ENCODE measurements around the gene PNRC1. TPM values are rescaled to one million over a fixed set of nuclear protein-coding genes. Genes with fewer than 3 reads are reported as not detected.

The PNRC1 gene
- total and polyA plus RNA-seq, 2 experiments from 2014 or later = 35.0 to 38.6 TPM

GRCh38 chr6:89063881-89064280, 16.7 kb upstream of the PNRC1 start:
- DNase-seq (ENCODE audit: low spot score) (no peak), ATAC-seq (no peak)
- Mint-ChIP-seq H3K4me3 (no peak overlapping the region), H3K27ac (no peak overlapping the region), H3K36me3 (ENCODE audit: low read depth) (no peaks in the 10 kb centered on the region), H3K27me3 (ENCODE audit: insufficient read depth, low read depth, poor library complexity) (peaks cover 3% of the 10 kb centered on the region), H3K4me1 (peaks cover under 1% of the 10 kb centered on the region; the same call in 2 of the 3 replicates), H3K9me3 (peaks cover 4% of the 10 kb centered on the region)
- H3K79me2 ChIP-seq (replicated peaks; ENCODE audit: insufficient read depth) = no peaks in the 10 kb centered on the region
- TF ChIP-seq CTCF (conservative IDR thresholded peaks at IDR 0.05; ENCODE audit: low read depth in 2 of 2) (no peak), REST (IDR thresholded peaks at IDR 0.05; ENCODE audit: unreplicated experiment) (no peak), EZH2 (IDR thresholded peaks at IDR 0.05; ENCODE audit: low read depth, unreplicated experiment) (no peak), JUNB (IDR thresholded peaks at IDR 0.05; ENCODE audit: unreplicated experiment) (no peak), POLR2AphosphoS5 (IDR thresholded peaks at IDR 0.05; ENCODE audit: low read depth) (no peak), NANOG (IDR thresholded peaks at IDR 0.05; ENCODE audit: borderline replicate concordance) (no peak), EZH2phosphoT487 (IDR thresholded peaks at IDR 0.05; ENCODE audit: unreplicated experiment) (no peak), ZNF462 (CRISPR knock-in tag; IDR thresholded peaks at IDR 0.05) (no peak), CREB1 (CRISPR knock-in tag; IDR thresholded peaks at IDR 0.05; ENCODE audit: low read depth) (no peak), STAT1 (IDR thresholded peaks at IDR 0.05; ENCODE audit: unreplicated experiment) (no peak), ZNF114 (CRISPR knock-in tag; IDR thresholded peaks at IDR 0.05) (no peak), ZNF331 (CRISPR knock-in tag; IDR thresholded peaks at IDR 0.05; ENCODE audit: low read depth) (no peak), ETS1 (IDR thresholded peaks at IDR 0.05) (no peak)
- no peaks in the 10 kb centered on the region for H3K27me3 ChIP-seq (ENCODE audit: insufficient read depth)
- no peak overlapping the region for H3K27ac ChIP-seq (ENCODE audit: low read depth)
- H3F3A ChIP-seq (replicated peaks; ENCODE audit: low read depth) = no peaks in the 10 kb centered on the region
- H3K4me3 ChIP-seq = no peak overlapping the region
- H4K20me1 ChIP-seq (replicated peaks; ENCODE audit: insufficient read depth) = no peaks in the 10 kb centered on the region
- H3K36me3 ChIP-seq (ENCODE audit: insufficient read depth) = no peaks in the 10 kb centered on the region
- no peak overlapping the region for H2AFZ ChIP-seq
- H3K9me2 ChIP-seq (ENCODE audit: insufficient read depth) = no peaks in the 10 kb centered on the region
- no peak overlapping the region for H3K4me2 ChIP-seq
- no peaks in the 10 kb centered on the region for H3K4me1 ChIP-seq (ENCODE audit: insufficient read depth)

All from GM23338 (cell line).